Erythroblast (primary cell): ENCODE data around the gene LCTL.

ENCODE experiments used
- GATA1 ChIP-seq: IDR thresholded peaks from 2 replicates; pipeline ENCODE4 v1.6.1; 2011; ENCODE audit warnings: low read depth, mild to moderate bottlenecking, control low read depth, low read length, moderate library complexity
- POLR2A ChIP-seq: IDR thresholded peaks from 2 replicates; pipeline ENCODE4 v1.6.1; 2011; ENCODE audit warnings: mild to moderate bottlenecking, low read length

DNA sequence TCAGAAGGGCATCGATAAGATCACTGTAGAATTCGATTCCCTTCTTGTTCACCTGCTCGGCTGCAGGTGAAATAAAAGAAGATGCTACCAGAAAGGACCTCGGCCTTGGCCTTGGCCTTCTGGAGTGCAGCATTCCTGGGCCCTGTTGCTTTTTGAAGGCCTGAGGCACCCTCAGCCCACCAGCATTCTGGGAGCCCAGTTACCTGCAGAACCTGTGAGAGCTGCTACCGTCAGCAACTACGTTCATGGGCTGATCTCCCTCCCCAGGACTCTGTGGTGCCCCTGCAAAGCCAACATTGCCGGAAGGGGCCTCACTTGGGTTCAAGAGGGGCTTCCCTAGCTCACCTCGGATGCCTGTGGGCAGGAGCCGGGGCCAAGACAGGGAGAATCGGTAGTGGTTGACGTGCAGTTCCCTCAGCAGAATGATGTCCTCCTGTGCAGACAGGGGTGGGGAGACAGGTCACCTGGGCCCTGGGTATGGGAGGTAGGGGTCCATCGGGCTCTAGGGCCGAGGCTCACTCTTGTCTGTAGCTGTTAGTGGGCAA is 2.2 kb downstream of the LCTL start:
- TF ChIP-seq POLR2A (no peak), GATA1 (no peak)
